Panc1 (cell line): ENCODE data around the gene ASTN2.

Experiments
- POLR2AphosphoS5 ChIP-seq: IDR thresholded peaks from 2 replicates; pipeline ENCODE4 v1.6.1; 2012; ENCODE audit warnings: mild to moderate bottlenecking, low read depth, low read length, moderate library complexity
- REST ChIP-seq, 2 experiments: IDR thresholded peaks; 2 replicates each; pipeline ENCODE4 v1.6.1; 2011 to 2012; ENCODE audit warnings: low read depth in 2 of 2, control low read depth in 1 of 2, low read length in 1 of 2, mild to moderate bottlenecking in 1 of 2, moderate library complexity in 1 of 2; ENCODE audit not compliant: insufficient read depth in 1 of 2
- TF ChIP-seq, protein P1 (sequence below): fragments of 450-650 bp; IDR thresholded peaks from 2 replicates; pipeline ENCODE4 v1.5.1; 2017; ENCODE audit warnings: mild to moderate bottlenecking

- TF ChIP-seq, protein P1, sequence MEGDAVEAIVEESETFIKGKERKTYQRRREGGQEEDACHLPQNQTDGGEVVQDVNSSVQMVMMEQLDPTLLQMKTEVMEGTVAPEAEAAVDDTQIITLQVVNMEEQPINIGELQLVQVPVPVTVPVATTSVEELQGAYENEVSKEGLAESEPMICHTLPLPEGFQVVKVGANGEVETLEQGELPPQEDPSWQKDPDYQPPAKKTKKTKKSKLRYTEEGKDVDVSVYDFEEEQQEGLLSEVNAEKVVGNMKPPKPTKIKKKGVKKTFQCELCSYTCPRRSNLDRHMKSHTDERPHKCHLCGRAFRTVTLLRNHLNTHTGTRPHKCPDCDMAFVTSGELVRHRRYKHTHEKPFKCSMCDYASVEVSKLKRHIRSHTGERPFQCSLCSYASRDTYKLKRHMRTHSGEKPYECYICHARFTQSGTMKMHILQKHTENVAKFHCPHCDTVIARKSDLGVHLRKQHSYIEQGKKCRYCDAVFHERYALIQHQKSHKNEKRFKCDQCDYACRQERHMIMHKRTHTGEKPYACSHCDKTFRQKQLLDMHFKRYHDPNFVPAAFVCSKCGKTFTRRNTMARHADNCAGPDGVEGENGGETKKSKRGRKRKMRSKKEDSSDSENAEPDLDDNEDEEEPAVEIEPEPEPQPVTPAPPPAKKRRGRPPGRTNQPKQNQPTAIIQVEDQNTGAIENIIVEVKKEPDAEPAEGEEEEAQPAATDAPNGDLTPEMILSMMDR: no peak
- TF ChIP-seq POLR2AphosphoS5: no peak
- no peak for TF ChIP-seq REST (IDR thresholded peaks at IDR 0.05; ENCODE audit: insufficient read depth in 1 of 2, low read depth in 2 of 2, low read length in 1 of 2)
These were observed 326.7 kb downstream of the ASTN2 start for GRCh38 chr9:117088140-117088539.
